ENCODE measurements around the gene IQSEC3. TPM values are rescaled to one million over a fixed set of nuclear protein-coding genes. Genes with fewer than 3 reads are reported as not detected.
"Not testable (repeated sequence)": the region's sequence is repeated elsewhere in the genome, so short reads cannot be mapped to it uniquely, and the experiment has no call there.

IQSEC3 gene
- total RNA-seq, 1 donor from 2014 or later, result 4.6 TPM

DNA sequence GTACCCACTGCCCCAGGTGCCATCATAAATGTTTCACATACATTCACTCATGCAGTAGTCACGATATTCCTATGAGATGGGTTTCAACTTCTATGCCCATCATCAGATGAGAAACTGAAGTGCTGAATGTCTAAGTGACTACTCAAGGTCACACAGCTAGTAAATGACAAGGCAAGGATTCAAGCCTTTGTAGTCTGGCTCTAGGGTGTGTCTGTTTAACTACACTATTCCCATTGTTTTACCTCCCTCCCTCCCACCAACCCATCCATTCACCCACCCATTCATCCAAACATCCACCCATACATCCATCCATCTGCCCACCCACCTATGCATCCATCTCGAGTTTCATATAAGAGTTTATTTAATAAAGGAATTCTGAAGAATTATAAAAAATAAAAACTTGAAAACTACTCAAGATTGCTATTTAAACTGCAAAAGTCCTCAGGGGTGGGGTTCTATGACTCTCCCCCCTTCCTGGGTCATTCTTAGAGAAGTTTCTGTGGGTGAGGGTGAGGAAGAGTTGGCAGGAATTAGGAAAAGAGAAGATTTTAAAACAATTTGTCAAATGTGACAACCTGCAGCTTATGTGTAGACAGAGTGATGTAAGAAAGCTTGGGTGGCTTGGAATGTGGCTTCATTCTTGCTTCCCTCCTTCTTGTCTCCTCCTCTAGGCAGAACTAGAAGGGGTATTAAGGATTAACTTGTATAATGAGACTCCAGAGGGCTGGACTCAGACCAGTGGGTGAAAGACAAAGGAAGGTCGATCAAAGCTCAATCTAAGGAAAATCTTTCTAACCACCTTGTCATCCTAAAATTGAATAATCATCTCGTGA is 13.4 kb upstream of the IQSEC3 start:
- H3K9me3 ChIP-seq; H3K4me1 ChIP-seq; H3K4me3 ChIP-seq; intact Hi-C loops (cut with DNase I); DNase-seq; ATAC-seq; H3K36me3 ChIP-seq; H3K27ac ChIP-seq: not testable (repeated sequence)
- H3K27me3 ChIP-seq, result peaks cover 43% of the 10 kb centered on the region

DNA sequence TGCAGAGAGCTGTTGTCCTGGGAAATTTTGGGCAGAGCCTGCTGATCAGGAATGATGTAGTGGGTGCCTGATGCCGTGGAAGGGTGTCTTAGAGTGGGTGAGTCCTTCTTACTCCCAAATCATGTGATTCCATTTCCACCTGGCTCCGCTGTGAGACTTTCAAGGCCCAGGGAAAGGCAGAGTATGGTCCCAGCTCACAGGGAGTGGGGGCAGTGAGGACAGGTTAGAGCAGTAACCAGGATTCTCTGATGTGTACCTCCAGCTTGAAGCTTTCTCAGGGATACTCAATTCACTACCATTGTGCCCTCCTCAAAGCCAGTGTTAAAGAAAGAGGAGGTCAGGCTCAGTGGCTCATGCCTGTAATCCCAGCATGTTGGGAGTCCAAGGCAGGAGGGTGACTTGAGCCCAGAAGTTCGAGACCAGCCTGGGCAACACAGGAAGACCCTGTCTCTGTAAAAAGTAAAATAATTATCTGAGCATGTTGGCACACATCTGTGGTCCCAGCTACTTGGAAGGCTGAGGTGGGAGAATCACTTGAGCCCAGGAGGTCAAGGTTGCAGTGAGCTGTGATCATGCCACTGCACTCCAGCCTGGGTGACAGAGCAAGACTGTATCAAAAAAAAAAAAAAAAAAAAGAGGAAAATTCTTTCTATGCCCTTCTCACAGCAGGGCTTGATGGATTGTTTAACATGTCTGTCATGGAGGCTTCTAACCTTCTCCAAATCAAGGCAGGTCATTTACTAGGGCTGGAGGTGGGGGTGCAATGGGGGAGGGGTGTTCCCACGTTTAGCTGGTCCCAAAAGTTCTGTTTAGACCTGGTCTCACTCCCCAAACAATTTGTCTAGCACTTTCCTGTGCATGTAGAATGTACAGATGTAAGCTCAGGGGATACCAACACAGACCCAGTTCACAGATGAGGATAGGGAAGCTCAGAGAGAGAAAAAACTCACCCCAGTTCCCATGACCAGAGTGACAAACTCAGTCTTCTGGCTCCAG is 12.5 kb upstream of the IQSEC3 start:
- Histone ChIP-seq H3K4me3 (no peak overlapping the region), H3K27ac (no peak overlapping the region), H3K36me3 (no peaks in the 10 kb centered on the region), H3K9me3 (no peaks in the 10 kb centered on the region), H3K27me3 (peaks cover 43% of the 10 kb centered on the region), H3K4me1 (no peaks in the 10 kb centered on the region)
- ATAC-seq (no peak), DNase-seq (no peak)
- TF ChIP-seq, protein P1, sequence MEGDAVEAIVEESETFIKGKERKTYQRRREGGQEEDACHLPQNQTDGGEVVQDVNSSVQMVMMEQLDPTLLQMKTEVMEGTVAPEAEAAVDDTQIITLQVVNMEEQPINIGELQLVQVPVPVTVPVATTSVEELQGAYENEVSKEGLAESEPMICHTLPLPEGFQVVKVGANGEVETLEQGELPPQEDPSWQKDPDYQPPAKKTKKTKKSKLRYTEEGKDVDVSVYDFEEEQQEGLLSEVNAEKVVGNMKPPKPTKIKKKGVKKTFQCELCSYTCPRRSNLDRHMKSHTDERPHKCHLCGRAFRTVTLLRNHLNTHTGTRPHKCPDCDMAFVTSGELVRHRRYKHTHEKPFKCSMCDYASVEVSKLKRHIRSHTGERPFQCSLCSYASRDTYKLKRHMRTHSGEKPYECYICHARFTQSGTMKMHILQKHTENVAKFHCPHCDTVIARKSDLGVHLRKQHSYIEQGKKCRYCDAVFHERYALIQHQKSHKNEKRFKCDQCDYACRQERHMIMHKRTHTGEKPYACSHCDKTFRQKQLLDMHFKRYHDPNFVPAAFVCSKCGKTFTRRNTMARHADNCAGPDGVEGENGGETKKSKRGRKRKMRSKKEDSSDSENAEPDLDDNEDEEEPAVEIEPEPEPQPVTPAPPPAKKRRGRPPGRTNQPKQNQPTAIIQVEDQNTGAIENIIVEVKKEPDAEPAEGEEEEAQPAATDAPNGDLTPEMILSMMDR (IDR thresholded peaks at IDR 0.05), result no peak
- intact Hi-C loops (cut with DNase I), result no loop called here

DNA sequence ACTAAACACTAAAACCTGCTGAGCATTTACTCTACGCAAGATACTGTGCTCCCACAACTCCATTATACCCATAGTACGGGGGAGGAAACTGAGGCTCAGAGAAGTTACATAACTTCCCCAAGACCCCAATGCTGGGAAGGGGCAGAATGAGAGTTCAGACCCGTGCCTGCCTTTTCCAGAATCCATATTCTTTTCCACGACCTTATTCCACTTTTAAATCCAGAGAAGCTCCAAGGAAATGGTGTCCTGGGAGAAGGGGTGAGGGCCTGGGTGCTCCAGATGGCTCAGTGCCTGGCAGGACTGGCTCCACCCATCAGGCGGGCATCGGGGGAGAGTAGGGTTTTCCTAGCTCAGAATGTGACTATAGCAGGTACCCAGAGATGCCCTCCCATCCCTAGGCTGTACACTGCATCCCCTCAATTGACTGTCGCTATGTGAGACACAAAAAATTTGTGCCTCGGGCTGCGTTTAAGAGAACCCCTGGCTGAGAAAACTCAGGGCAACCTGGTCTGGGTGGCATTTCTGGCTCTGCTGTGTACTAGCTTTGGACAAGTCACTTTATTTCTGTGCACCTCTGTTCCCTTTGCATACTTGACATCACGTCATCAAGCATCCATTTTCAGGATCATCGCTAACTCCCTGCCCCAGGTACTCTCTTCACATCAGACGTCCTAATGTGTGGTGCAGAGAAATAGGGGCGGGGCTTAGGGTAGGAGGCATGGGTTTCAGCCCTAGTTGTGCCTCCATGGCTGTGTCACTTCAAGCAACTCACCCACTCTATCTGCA is 11.6 kb upstream of the IQSEC3 start:
- peak; percentile 26 for ATAC-seq

DNA sequence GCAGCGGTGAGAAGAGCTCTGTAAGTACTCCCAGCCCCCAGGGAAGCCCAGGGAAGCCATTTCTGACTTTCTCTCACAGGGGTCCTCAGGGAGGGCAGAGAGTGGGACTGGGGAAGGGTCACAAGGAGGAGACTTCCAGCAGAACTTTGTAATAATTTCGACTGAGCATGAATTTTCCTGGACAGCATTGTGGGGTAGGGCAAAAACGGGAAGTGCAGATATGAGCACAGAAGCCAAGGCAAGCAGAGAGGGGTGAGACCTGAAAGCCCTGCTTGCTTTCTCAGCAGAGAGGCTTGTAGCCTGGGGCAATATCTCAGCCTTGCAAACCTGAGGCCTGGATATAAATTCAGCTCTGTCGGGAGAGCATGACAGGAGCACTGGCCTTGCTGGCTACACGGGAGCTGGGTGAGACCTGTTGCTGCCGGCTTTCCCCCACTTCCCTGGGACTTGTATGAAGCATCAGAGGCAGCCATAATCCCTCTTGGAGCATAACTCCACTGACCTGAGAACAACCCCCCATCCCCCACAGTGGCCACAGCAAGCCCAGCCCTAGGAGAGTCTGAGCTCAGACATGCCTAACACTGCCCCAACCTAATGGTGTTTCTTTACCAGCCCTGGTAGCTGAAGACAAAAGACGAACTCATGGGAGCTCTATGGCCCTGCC is 9.8 kb upstream of the IQSEC3 start:
- Histone ChIP-seq H3K4me3 (no peak overlapping the region), H3K36me3 (no peaks in the 10 kb centered on the region), H3K4me1 (no peaks in the 10 kb centered on the region), H3K9me3 (no peaks in the 10 kb centered on the region), H3K27ac (no peak overlapping the region), H3K27me3 (peaks cover 47% of the 10 kb centered on the region)
- intact Hi-C loops (cut with DNase I), result no loop called here
- DNase-seq, result no peak
- ATAC-seq, result peak; percentile 34
- TF ChIP-seq, protein P1 (IDR thresholded peaks at IDR 0.05), result no peak

More for the DNA sequence above, 11.6 kb upstream of the IQSEC3 start:
- TF ChIP-seq, protein P1 (IDR thresholded peaks at IDR 0.05), result no peak
- no peak overlapping the region for H3K27ac ChIP-seq
- intact Hi-C loops (cut with DNase I), result no loop called here
- no peak overlapping the region for H3K4me3 ChIP-seq
- H3K27me3 ChIP-seq, result peaks cover 47% of the 10 kb centered on the region
- DNase-seq, result no peak
- H3K9me3 ChIP-seq, result no peaks in the 10 kb centered on the region
- H3K36me3 ChIP-seq, result no peaks in the 10 kb centered on the region
- no peaks in the 10 kb centered on the region for H3K4me1 ChIP-seq

DNA sequence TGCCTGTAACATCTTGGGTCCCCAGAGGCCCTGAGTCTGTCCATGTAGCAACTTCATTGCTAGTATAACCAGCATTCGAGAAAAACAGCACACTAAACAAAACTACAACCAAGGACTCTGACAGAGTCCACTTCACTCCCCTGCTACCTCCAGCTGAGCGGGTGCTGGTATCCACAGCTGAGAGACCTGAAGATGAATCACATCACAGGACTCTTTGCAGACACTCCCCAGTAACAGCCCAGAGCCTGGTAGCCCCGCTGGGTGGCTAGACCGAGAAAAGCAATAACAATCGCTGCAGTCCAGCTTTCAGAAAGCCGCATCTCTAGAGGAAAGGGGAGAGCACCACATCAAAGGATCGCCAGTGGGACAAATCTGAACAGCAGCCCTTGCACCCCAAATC is 9.0 kb upstream of the IQSEC3 start:
- H3K27me3 ChIP-seq, result peaks cover 43% of the 10 kb centered on the region
- H3K4me1 ChIP-seq, result no peaks in the 10 kb centered on the region
- ATAC-seq, result no peak
- DNase-seq, result no peak
- intact Hi-C loops (cut with DNase I), result no loop called here
- H3K27ac ChIP-seq, result no peak overlapping the region
- H3K9me3 ChIP-seq, result no peaks in the 10 kb centered on the region
- no peak overlapping the region for H3K4me3 ChIP-seq
- TF ChIP-seq, protein P1 (IDR thresholded peaks at IDR 0.05), result no peak
- H3K36me3 ChIP-seq, result no peaks in the 10 kb centered on the region

Data from upper lobe of right lung (tissue), 1 donor.